Measurements from ENCODE around the gene REEP6.
"Not testable (repeated sequence)": the region's sequence is repeated elsewhere in the genome, so short reads cannot be mapped to it uniquely, and the experiment has no call there.

Gene REEP6

GRCh38 chr19:1473085-1473851 lies 17.7 kb upstream of the REEP6 start:
- TF ChIP-seq, protein P1, sequence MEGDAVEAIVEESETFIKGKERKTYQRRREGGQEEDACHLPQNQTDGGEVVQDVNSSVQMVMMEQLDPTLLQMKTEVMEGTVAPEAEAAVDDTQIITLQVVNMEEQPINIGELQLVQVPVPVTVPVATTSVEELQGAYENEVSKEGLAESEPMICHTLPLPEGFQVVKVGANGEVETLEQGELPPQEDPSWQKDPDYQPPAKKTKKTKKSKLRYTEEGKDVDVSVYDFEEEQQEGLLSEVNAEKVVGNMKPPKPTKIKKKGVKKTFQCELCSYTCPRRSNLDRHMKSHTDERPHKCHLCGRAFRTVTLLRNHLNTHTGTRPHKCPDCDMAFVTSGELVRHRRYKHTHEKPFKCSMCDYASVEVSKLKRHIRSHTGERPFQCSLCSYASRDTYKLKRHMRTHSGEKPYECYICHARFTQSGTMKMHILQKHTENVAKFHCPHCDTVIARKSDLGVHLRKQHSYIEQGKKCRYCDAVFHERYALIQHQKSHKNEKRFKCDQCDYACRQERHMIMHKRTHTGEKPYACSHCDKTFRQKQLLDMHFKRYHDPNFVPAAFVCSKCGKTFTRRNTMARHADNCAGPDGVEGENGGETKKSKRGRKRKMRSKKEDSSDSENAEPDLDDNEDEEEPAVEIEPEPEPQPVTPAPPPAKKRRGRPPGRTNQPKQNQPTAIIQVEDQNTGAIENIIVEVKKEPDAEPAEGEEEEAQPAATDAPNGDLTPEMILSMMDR (IDR thresholded peaks at IDR 0.05; ENCODE audit: low read depth, low read length, missing control alignments): no peak
- H3K4me3 ChIP-seq (ENCODE audit: low read depth, low read length): no peak overlapping the region
- in situ Hi-C loops (cut with HindIII; ENCODE audit: low sequenced_read_pairs): no loop called here
- no peak for DNase-seq (ENCODE audit: low read depth)

DNA sequence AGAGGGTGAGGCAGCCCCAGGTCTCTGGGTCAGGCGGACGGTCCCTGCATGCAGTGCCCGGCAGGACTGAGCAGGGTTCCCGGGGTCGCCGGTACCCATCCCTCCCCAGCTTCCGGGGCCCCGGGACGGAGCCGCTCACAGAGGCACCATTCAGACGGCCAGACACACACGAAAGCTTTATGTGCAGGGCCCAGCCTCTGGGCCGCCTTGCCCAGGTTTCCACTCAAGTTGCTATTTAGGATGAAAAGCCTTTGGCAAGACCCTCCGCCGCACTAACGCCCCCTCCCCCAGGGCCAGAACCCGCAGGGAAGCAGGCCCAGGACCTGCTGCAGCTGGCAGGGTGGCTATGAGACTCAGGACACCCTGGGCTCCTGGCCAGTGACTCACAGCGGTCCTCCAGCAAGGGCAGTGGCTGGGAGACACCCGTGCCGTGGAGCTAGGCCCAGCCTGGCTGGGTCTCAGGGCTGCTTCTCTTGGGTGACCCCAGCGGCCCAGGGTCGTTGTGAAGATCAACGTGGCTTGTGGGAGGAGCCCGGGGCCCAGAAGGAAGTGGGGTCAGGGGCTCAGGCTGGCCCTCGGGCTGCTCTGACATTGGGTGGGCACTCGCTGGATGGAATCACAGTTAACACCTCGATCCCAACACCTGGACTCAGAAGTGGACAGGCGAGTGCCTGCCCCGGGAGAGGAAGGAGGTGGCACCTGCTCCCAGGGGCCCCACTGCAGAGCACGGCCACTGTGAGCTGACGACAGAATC lies 16.8 kb upstream of the REEP6 start:
- TF ChIP-seq, protein P1 (IDR thresholded peaks at IDR 0.05; ENCODE audit: low read depth, low read length, missing control alignments): no peak
- in situ Hi-C loops (cut with HindIII; ENCODE audit: low sequenced_read_pairs): no loop called here
- DNase-seq (ENCODE audit: low read depth): no peak

DNA sequence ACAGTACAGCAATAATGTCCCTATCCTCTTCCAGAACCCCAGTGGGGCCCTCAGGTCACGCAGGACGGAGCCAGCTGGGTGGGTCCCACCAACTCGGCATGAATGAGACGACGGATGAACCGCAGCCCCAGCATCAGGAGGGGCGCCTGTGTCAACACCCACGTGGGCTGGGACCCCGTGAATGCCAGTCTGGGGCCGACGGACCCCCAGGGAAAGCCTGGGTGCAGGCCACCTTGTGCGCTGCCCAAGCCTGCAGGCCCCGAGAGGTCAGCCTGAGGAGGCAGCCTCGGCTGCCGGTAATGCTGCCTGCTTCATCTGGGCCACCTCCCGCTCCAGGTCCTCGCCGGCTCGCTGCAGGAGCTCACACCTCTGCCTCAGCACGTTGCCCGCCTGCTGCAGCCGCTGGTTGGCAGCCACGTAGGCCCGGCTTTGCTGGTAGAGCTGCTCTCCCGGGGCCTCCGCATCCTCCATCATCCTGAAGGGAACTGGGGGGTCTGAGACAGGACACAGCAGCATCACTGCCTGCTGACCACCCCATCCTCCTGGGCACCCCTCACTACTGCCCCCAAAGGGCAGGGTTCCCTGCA lies 16.1 kb upstream of the REEP6 start:
- no peak for DNase-seq (ENCODE audit: low read depth)
- no peak overlapping the region for H3K4me3 ChIP-seq (ENCODE audit: low read depth, low read length)
- in situ Hi-C loops (cut with HindIII; ENCODE audit: low sequenced_read_pairs): no loop called here
- TF ChIP-seq, protein P1 (IDR thresholded peaks at IDR 0.05; ENCODE audit: low read depth, low read length, missing control alignments): no peak

More for the DNA sequence above, 16.8 kb upstream of the REEP6 start:
- no peak overlapping the region for H3K4me3 ChIP-seq (ENCODE audit: low read depth, low read length)

GRCh38 chr19:1475751-1476437 lies 15.1 kb upstream of the REEP6 start:
- in situ Hi-C loops (cut with HindIII; ENCODE audit: low sequenced_read_pairs): no loop called here
- H3K4me3 ChIP-seq (ENCODE audit: low read depth, low read length): no peak overlapping the region
- TF ChIP-seq, protein P1 (IDR thresholded peaks at IDR 0.05; ENCODE audit: low read depth, low read length, missing control alignments): no peak
- DNase-seq (ENCODE audit: low read depth): no peak

DNA sequence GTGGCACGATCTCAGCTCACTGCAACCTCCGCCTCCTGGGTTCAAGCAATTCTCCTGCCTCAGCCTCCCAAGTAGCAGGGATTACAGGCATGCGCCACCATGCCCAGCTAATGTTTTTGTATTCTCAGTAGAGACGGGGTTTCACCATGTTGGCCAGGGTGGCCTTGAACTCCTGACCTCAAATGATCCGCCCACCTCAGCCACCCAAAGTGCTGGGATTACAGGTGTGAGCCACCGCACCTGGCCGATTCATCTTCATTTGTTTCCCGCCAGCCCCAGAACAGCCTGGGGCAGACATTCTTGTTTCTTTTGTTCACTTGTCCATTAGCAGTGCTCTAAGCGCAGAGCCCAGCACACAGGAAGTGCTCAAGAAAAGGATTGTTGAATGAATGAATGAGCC lies 13.9 kb upstream of the REEP6 start:
- DNase-seq (ENCODE audit: low read depth); H3K4me3 ChIP-seq (ENCODE audit: low read depth, low read length); in situ Hi-C loops (cut with HindIII; ENCODE audit: low sequenced_read_pairs): not testable (repeated sequence)

GRCh38 chr19:1478934-1479707 lies 11.9 kb upstream of the REEP6 start, which contains the start of gene C19orf25:
Gene C19orf25, minus strand, starts transcription at chr19:1479215. Its CDS starts 312 bp downstream, at chr19:1478903.
- DNase-seq (ENCODE audit: low read depth): peak; percentile 79
- H3K4me3 ChIP-seq (ENCODE audit: low read depth, low read length): peak within 1 kb of the TSS; percentile 82
- TF ChIP-seq, protein P1 (IDR thresholded peaks at IDR 0.05; ENCODE audit: low read depth, low read length, missing control alignments): no peak
- in situ Hi-C loops (cut with HindIII; ENCODE audit: low sequenced_read_pairs): no loop called here

Measured in astrocyte of the cerebellum (primary cell).